GM18951 (cell line): ENCODE data around the gene PODXL.
"Not testable (repeated sequence)": the region's sequence is repeated elsewhere in the genome, so short reads cannot be mapped to it uniquely, and the experiment has no call there.

Experiments used
- POLR2A ChIP-seq: IDR thresholded peaks from 4 replicates; pipeline ENCODE4 v1.6.1; 2011; ENCODE audit warnings: mild to moderate bottlenecking; ENCODE audit not compliant: insufficient read length, insufficient read depth; ENCODE audit errors: extremely low read depth
- in situ Hi-C: fragments of 300-500 bp; cut with MboI; formaldehyde crosslinking; loops from one replicate; pipeline ENCODE4 v1.12.0; 2022; ENCODE audit warnings: low sequenced_read_pairs, mixed read lengths, inconsistent platforms; ENCODE audit not compliant: unreplicated experiment

PODXL gene

DNA sequence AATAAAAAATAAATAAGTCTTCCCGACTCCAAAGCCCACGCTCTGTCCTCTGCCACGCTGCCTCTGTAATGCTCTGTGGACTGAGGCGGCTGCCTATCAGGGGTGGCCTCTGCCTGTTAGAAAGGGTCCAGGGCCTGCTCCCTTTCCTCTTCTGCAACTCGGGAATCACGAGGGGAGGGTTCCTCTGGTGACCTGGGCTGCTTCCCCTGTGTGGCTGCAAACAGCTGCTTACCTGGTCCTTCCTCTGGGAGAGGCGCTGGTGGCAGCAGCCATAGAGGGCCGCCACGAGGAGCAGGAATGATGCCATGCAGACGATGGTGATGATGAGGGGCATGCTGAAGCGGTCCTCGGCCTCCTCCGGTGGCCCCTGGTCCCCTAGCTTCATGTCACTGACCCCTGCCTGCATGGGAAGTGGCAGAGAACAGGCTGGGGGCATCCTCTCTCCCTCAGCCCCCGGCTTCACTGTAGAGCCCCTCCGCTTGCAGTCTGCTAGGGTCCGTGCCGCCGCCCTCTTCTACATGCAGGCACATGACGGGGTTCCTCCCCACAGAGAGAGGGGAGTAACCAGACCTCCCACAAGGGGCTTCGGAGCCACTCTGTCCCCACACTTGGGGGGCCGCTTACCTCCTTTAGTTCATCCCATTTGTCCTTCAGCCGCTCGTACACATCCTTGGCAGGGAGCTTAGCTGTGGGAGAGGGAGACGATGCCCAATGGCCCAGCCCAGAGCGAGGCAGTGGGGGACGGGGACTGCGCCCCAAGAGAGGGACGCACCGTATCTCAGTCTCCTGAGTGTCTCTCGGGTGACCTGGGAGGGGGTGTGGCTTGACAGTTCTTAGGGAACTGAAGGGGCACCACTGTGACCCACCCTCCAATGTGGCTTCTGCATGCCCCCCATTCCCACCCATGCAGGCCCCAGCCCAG is 50.5 kb downstream of the PODXL start:
- in situ Hi-C loops = no loop called here
- no peak for TF ChIP-seq POLR2A

DNA sequence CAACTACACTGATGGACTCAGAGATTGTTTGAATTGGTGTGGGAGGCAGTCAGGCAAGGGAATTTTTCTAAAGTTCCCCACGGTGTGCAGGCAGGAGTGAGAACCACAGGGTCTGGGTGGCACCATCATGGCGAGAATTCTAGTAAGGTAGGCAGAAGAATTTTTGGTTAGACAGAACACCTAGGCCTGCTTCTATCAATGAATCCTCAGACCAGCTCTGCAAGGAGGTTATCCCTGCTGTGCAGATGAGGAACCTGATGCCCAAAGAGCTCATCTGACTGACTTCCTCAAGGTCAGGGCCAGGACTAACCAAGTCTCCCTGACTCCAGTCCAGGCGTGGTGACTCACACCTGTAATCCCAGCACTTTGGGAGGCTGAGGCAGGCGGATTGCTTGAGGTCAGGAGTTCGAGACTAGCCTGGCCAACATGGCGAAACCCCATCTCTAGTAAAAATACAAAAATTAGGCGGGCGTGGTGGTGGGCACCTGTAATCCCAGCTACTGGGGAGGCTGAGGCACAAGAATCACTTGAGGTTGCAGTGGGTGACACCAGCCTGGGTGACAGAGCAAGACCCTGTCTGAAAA is 51.3 kb downstream of the PODXL start:
- in situ Hi-C loops = not testable (repeated sequence)

GRCh38 chr7:131504157-131504899 is 52.1 kb downstream of the PODXL start:
- no peak for TF ChIP-seq POLR2A
- in situ Hi-C loops = no loop called here

- no peak for TF ChIP-seq POLR2A
- in situ Hi-C loops = no loop called here
Observed at GRCh38 chr7:131503639-131504038, 52.8 kb downstream of the PODXL start.

GRCh38 chr7:131502810-131503508 is 53.5 kb downstream of the PODXL start:
- TF ChIP-seq POLR2A = no peak
- in situ Hi-C loops = no loop called here

GRCh38 chr7:131501930-131502685 is 54.3 kb downstream of the PODXL start:
- TF ChIP-seq POLR2A = no peak
- in situ Hi-C loops = no loop called here

DNA sequence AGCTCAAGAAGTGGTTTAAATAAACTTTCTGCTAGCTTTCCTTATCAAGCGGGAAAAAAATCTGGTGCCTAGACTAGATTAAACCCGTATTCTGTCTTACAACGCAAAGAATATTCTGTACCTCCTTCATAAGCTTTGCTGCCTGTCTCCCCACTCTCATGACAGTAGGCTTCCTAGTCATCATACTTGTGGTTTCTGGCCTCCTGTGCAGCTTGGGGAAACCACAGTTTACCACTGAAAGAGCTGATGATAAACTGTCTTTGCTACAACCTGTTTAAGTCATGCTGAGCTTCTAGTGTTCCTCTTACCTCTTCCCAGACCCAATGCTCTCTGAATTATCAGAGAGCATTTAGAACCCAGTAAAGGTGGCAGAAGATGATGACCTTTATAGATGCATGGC is 55.0 kb downstream of the PODXL start:
- no peak for TF ChIP-seq POLR2A
- in situ Hi-C loops = no loop called here

DNA sequence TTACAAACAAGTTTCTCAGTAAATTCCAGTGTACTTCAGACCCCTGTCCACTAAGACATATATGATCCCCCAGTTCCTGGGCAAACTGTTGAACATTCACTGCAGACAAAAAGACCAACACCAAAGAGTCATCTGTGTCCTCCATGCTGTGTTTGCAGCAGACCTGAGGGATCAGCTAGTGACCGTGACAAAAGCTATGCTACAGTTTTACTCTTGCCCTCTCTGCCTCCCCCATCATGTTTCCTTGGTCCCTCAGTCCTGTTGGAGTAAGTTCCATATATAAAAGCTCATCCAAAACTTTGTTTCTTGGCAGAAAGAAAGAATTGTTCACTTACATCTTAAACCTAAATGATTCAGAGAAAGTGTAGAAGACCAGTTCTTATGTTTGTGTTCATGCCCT is 56.1 kb downstream of the PODXL start:
- no peak for TF ChIP-seq POLR2A
- in situ Hi-C loops = no loop called here

DNA sequence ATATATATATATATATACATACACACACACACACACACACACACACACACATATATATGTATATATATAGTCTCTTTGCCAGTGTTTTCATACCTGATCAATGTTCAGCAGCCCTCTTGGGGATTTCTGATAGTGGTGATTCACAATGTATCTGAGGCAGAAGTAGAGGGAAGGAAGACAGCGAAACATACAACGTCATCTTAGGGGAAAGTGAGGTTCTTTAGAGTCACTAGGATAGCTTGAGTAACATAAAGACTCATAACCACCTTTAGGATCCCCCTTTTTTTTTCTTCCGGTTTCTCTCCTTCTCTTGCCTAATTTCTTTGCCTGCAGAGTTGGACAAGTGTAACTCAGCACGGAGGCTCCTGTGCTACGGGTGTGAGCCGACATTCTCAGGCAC is 56.6 kb downstream of the PODXL start:
- TF ChIP-seq POLR2A = no peak
- in situ Hi-C loops = no loop called here

DNA sequence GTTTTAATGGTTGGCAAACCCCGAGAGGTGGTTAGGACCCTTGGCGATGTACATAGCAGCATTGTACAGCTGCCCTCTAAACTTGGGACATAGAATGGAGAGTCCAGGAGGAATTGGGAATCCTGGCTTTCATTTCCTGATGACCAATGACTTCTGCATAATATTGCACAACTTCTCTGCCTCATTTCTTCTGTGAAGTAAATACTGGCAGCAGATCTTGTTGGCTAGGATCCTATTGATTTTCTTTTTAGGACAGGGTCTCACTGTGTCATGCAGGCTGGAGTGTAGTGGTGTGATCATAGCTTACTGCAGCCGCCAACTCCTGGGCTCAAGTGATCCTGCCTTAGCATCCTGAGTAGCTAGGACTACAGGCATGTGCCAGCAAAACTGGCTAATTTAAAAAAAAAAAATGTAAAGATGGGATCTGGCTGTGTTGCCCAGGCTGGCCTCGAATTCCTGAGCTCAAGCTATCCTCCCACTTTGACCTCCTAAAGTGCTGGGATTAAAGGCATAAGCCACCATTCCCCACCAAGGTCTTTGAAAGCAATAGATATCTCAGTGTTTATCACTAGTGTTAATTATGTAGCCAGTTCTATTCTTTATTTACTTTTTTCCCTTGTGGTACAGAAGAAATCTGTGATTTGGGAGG is 58.1 kb downstream of the PODXL start:
- in situ Hi-C loops = no loop called here
- TF ChIP-seq POLR2A = no peak

DNA sequence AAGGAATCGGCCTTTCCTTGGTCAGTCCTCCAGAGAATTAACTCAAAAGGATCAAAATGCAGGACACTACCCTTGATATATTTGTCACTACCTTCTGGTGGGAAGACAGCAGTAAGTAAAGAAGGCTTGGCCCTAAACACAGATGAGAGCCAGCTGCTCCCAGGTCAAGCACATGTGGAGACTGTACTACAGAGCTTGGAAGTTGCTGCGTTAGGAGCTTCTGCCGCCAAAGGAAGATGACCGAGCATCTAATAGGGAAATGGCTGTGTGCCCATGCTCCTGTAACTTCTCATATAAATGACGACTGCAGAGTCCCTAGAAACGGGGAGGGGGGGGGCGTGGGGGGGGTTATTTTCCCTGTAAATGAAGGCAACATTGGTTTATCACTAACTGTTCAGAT is 59.0 kb downstream of the PODXL start:
- no peak for TF ChIP-seq POLR2A
- in situ Hi-C loops = no loop called here
